Measurements from ENCODE around the gene PHYKPL.

PHYKPL gene

DNA sequence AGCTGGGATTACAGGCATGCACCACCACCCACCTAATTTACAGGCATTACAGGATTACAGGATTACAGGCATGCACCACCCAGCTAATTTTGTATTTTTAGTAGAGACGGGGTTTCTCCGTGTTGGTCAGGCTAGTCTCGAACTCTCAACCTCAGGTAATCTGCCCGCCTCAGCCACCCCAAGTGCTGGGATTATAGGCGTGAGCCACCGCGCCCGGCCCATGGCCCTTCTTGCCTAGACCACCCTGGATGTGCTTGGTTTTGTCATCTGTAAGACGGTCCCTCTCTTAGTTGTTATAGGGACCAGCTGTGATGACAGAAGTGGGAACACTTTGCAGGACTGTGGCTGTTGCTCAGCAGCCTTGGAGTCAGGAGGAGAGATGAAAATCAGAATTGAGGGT lies 3.5 kb upstream of the PHYKPL start:
- peaks cover 0 to 3% of the 10 kb centered on the region in 2 experiments for H3K36me3 ChIP-seq (ENCODE audit: control insufficient read depth in 1 of 2, insufficient read depth in 2 of 2, low read depth in 1 of 2, low read length in 2 of 2)
- H3K4me1 ChIP-seq (ENCODE audit: control insufficient read depth, insufficient read depth, low read depth, low read length), result peaks cover 17% of the 10 kb centered on the region
- no peaks in the 10 kb centered on the region for H3K27me3 ChIP-seq (ENCODE audit: control insufficient read depth in 1 of 2, insufficient read depth in 1 of 2, low read length in 2 of 2)
- H2BK12ac ChIP-seq (ENCODE audit: low read length in 2 of 2), result no peak overlapping the region
- H3K4ac ChIP-seq (ENCODE audit: low read depth in 1 of 2, low read length in 2 of 2), result no peak overlapping the region
- H3K9me3 ChIP-seq (ENCODE audit: control insufficient read depth, low read length), result no peaks in the 10 kb centered on the region
- H2AFZ ChIP-seq (ENCODE audit: low read depth, low read length), result no peak overlapping the region
- peaks cover under 1% of the 10 kb centered on the region for H3K79me1 ChIP-seq (replicated peaks; ENCODE audit: low read length, poor library complexity, severe bottlenecking)
- H4K8ac ChIP-seq (ENCODE audit: low read length), result no peak overlapping the region
- H2AK5ac ChIP-seq (ENCODE audit: low read length, severe bottlenecking), result no peak overlapping the region
- no peak overlapping the region for H2BK120ac ChIP-seq (ENCODE audit: low read depth, low read length)
- no peak for DNase-seq
- no peak overlapping the region for H3K23ac ChIP-seq (ENCODE audit: low read length in 2 of 2)
- no peak overlapping the region for H3K27ac ChIP-seq (ENCODE audit: low read length, poor library complexity, severe bottlenecking)
- no peak overlapping the region for H3K14ac ChIP-seq (ENCODE audit: low read length in 2 of 2)
- no peak overlapping the region for H3K4me3 ChIP-seq (ENCODE audit: insufficient read depth in 1 of 2, low read depth in 1 of 2, low read length in 2 of 2)
- H3K9ac ChIP-seq (ENCODE audit: low read length), result no peak overlapping the region
- WGBS, result 95% methylated on average over 9 of the region's 9 CpGs
- no peak overlapping the region for H3K18ac ChIP-seq (ENCODE audit: low read depth in 1 of 2, low read length in 2 of 2)
- no peak overlapping the region for H2BK15ac ChIP-seq (ENCODE audit: low read depth, poor library complexity, severe bottlenecking)
- no peak overlapping the region for H4K91ac ChIP-seq (ENCODE audit: low read length)
- no peak overlapping the region for H3K4me2 ChIP-seq (ENCODE audit: low read length, poor library complexity, severe bottlenecking)
- H2BK5ac ChIP-seq (ENCODE audit: low read depth, low read length, poor library complexity, severe bottlenecking), result no peak overlapping the region

DNA sequence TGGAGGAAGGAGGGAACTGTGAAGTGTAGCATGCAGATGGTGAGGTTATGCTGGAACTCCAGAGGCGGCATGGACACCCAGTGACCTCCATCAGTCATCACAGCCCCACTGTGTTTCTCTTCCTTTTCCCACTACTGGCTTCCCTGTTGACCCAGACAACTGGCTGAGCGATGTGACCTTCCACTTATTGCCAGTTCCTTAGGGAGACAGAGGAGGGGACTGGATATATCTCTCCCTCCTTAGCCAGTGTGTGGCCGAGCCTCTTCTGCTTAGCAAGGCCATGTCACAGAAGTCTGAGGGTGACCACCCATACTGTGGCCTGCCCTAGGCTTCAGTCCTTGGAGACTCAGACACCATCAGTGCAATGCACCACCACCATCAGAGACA lies 3.0 kb upstream of the PHYKPL start:
- H3K9ac ChIP-seq (ENCODE audit: low read length), result no peak overlapping the region
- H3K27me3 ChIP-seq (ENCODE audit: control insufficient read depth in 1 of 2, insufficient read depth in 1 of 2, low read length in 2 of 2), result no peaks in the 10 kb centered on the region
- H3K79me1 ChIP-seq (replicated peaks; ENCODE audit: low read length, poor library complexity, severe bottlenecking), result peaks cover 3% of the 10 kb centered on the region
- H3K27ac ChIP-seq (ENCODE audit: low read length, poor library complexity, severe bottlenecking), result no peak overlapping the region
- no peak overlapping the region for H2BK12ac ChIP-seq (ENCODE audit: low read length in 2 of 2)
- no peak overlapping the region for H4K8ac ChIP-seq (ENCODE audit: low read length)
- H3K23ac ChIP-seq (ENCODE audit: low read length in 2 of 2), result no peak overlapping the region
- no peak overlapping the region for H3K14ac ChIP-seq (ENCODE audit: low read length in 2 of 2)
- H3K4me3 ChIP-seq (ENCODE audit: insufficient read depth in 1 of 2, low read depth in 1 of 2, low read length in 2 of 2), result no peak overlapping the region
- H3K4ac ChIP-seq (ENCODE audit: low read depth in 1 of 2, low read length in 2 of 2), result no peak overlapping the region
- H3K4me1 ChIP-seq (ENCODE audit: control insufficient read depth, insufficient read depth, low read depth, low read length), result peaks cover 20% of the 10 kb centered on the region
- no peak overlapping the region for H2BK15ac ChIP-seq (ENCODE audit: low read depth, poor library complexity, severe bottlenecking)
- no peak overlapping the region for H2BK120ac ChIP-seq (ENCODE audit: low read depth, low read length)
- no peaks in the 10 kb centered on the region for H3K9me3 ChIP-seq (ENCODE audit: control insufficient read depth, low read length)
- peaks cover 1 to 6% of the 10 kb centered on the region in 2 experiments for H3K36me3 ChIP-seq (ENCODE audit: control insufficient read depth in 1 of 2, insufficient read depth in 2 of 2, low read depth in 1 of 2, low read length in 2 of 2)
- WGBS, result 96% methylated on average over 2 of the region's 3 CpGs
- no peak overlapping the region for H3K18ac ChIP-seq (ENCODE audit: low read depth in 1 of 2, low read length in 2 of 2)
- H3K4me2 ChIP-seq (ENCODE audit: low read length, poor library complexity, severe bottlenecking), result no peak overlapping the region
- no peak overlapping the region for H4K91ac ChIP-seq (ENCODE audit: low read length)
- H2BK5ac ChIP-seq (ENCODE audit: low read depth, low read length, poor library complexity, severe bottlenecking), result no peak overlapping the region
- H2AK5ac ChIP-seq (ENCODE audit: low read length, severe bottlenecking), result no peak overlapping the region
- H2AFZ ChIP-seq (ENCODE audit: low read depth, low read length), result no peak overlapping the region
- no peak for DNase-seq

DNA sequence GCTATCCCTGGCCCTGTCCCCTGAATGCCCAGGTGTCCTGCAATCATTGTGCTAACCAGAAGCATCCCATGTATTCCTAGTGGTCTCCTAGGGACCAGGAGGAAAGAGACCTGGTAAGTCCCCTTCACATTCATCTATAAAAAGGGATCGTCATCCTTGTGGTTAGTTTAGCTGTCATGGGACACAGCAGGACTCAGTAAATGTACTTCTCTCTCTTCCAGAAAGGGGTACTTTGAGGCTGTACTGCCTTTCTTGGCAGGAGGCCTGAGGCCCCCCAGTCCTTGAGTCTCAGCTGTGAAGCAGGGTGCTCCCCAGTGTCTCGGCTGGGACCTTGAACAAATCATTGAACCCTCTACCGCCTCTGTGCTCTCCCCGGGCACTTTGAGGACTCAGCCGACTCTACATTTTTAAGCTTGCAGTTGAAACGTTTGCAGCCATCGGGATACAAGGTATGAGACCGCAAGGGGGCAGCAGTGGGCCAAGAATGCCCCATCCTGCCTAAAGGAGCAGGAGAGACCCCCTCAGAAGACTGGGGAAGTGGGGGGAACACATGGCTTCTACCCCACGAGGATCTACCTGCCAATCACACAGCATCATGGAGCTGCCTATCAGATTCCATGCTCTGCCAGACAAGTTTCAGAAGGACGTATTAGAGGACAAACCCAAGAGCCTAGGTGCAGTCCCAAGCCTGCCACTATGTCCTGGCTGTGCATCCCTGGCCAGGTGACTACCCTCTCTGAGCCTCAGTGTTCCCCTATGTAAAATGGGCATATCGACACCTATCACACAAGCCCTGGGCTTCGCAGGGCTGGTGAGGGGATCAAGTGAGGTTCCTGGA lies 2.4 kb upstream of the PHYKPL start:
- H3K4ac ChIP-seq (ENCODE audit: low read depth in 1 of 2, low read length in 2 of 2), result no peak overlapping the region
- H3K18ac ChIP-seq (ENCODE audit: low read depth in 1 of 2, low read length in 2 of 2), result no peak overlapping the region
- H3K27ac ChIP-seq (ENCODE audit: low read length, poor library complexity, severe bottlenecking), result no peak overlapping the region
- WGBS, result 14% methylated on average over 10 of the region's 12 CpGs
- no peak overlapping the region for H4K8ac ChIP-seq (ENCODE audit: low read length)
- no peak overlapping the region for H2AK5ac ChIP-seq (ENCODE audit: low read length, severe bottlenecking)
- H3K9ac ChIP-seq (ENCODE audit: low read length), result peak overlapping the region; percentile 40
- peaks cover 24% of the 10 kb centered on the region for H3K4me1 ChIP-seq (ENCODE audit: control insufficient read depth, insufficient read depth, low read depth, low read length)
- H3K9me3 ChIP-seq (ENCODE audit: control insufficient read depth, low read length), result no peaks in the 10 kb centered on the region
- H3K27me3 ChIP-seq (ENCODE audit: control insufficient read depth in 1 of 2, insufficient read depth in 1 of 2, low read length in 2 of 2), result no peaks in the 10 kb centered on the region
- H2BK120ac ChIP-seq (ENCODE audit: low read depth, low read length), result no peak overlapping the region
- no peak overlapping the region for H3K14ac ChIP-seq (ENCODE audit: low read length in 2 of 2)
- peak; percentile 60 for DNase-seq
- H3K79me1 ChIP-seq (replicated peaks; ENCODE audit: low read length, poor library complexity, severe bottlenecking), result peaks cover 6% of the 10 kb centered on the region
- H4K91ac ChIP-seq (ENCODE audit: low read length), result no peak overlapping the region
- no peak overlapping the region for H2AFZ ChIP-seq (ENCODE audit: low read depth, low read length)
- H2BK12ac ChIP-seq (ENCODE audit: low read length in 2 of 2), result no peak overlapping the region
- no peak overlapping the region for H2BK5ac ChIP-seq (ENCODE audit: low read depth, low read length, poor library complexity, severe bottlenecking)
- peaks cover 7% of the 10 kb centered on the region in 2 experiments for H3K36me3 ChIP-seq (ENCODE audit: control insufficient read depth in 1 of 2, insufficient read depth in 2 of 2, low read depth in 1 of 2, low read length in 2 of 2)
- no peak overlapping the region for H3K23ac ChIP-seq (ENCODE audit: low read length in 2 of 2)
- H3K4me3 ChIP-seq (ENCODE audit: insufficient read depth in 1 of 2, low read depth in 1 of 2, low read length in 2 of 2), result no peak overlapping the region
- H2BK15ac ChIP-seq (ENCODE audit: low read depth, poor library complexity, severe bottlenecking), result no peak overlapping the region
- no peak overlapping the region for H3K4me2 ChIP-seq (ENCODE audit: low read length, poor library complexity, severe bottlenecking)

DNA sequence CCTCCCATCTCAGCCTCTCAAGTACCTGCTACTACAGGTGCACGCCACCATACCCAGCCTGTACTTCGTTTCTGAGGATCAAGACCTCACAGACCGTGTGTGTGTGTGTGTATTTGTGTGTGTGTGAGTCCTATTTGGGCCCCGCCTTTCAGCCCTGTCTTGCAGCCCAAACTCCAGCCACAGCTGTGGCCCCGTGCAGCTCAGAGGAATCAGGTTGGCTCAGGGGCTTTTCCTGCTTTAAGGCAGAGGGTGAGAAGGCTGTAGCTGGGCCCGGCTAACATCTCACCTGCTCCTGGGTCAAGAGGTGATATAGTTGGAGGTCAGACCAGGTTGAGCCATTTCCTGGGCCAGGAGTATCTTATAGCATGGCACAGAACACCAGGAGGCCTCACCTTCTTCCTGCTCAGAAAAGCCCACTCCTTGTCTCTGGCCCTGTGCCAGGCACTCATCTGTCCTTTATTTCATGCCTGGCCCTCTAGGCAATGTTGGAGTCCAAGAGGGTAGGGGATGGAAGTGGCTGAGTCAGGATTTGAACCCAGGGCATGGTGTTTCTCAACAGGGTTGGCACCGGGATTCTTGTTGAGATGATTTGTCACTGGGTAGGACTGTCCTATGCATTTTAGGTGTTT lies 1.6 kb upstream of the PHYKPL start:
- Histone ChIP-seq H4K8ac (ENCODE audit: low read length) (no peak overlapping the region), H2AK5ac (ENCODE audit: low read length, severe bottlenecking) (no peak overlapping the region), H3K27ac (ENCODE audit: low read length, poor library complexity, severe bottlenecking) (no peak overlapping the region), H4K91ac (ENCODE audit: low read length) (no peak overlapping the region), H2BK12ac (ENCODE audit: low read length in 2 of 2) (no peak overlapping the region), H3K9me3 (ENCODE audit: control insufficient read depth, low read length) (no peaks in the 10 kb centered on the region), H2BK15ac (ENCODE audit: low read depth, poor library complexity, severe bottlenecking) (no peak overlapping the region), H3K23ac (ENCODE audit: low read length in 2 of 2) (no peak overlapping the region), H3K18ac (ENCODE audit: low read depth in 1 of 2, low read length in 2 of 2) (no peak overlapping the region), H3K4me2 (ENCODE audit: low read length, poor library complexity, severe bottlenecking) (no peak overlapping the region), H3K36me3 (ENCODE audit: control insufficient read depth in 1 of 2, insufficient read depth in 2 of 2, low read depth in 1 of 2, low read length in 2 of 2) (peaks cover 13 to 15% of the 10 kb centered on the region in 2 experiments), H2BK5ac (ENCODE audit: low read depth, low read length, poor library complexity, severe bottlenecking) (no peak overlapping the region), H2BK120ac (ENCODE audit: low read depth, low read length) (no peak overlapping the region), H3K9ac (ENCODE audit: low read length) (peak overlapping the region; percentile 40), H3K79me1 (replicated peaks; ENCODE audit: low read length, poor library complexity, severe bottlenecking) (peaks cover 12% of the 10 kb centered on the region), H3K4ac (ENCODE audit: low read depth in 1 of 2, low read length in 2 of 2) (no peak overlapping the region), H3K4me3 (ENCODE audit: insufficient read depth in 1 of 2, low read depth in 1 of 2, low read length in 2 of 2) (no peak overlapping the region), H3K4me1 (ENCODE audit: control insufficient read depth, insufficient read depth, low read depth, low read length) (peaks cover 25% of the 10 kb centered on the region), H2AFZ (ENCODE audit: low read depth, low read length) (peak overlapping the region; percentile 30), H3K14ac (ENCODE audit: low read length in 2 of 2) (no peak overlapping the region), H3K27me3 (ENCODE audit: control insufficient read depth in 1 of 2, insufficient read depth in 1 of 2, low read length in 2 of 2) (no peaks in the 10 kb centered on the region)
- no peak for DNase-seq
- WGBS, result 100% methylated on average over 6 of the region's 7 CpGs

Measured in mesenchymal stem cell (in vitro differentiated cells and primary cell).